Measurements from ENCODE around the gene CYYR1.

The CYYR1 gene

GRCh38 chr21:26572702-26573381 lies at the start of gene CYYR1:
Gene CYYR1, minus strand, starts transcription at chr21:26573286. Its CDS starts 346 bp downstream, at chr21:26572940.
- no peak for DNase-seq

GRCh38 chr21:26617176-26617575 lies 44.1 kb upstream of the CYYR1 start:
- DNase-seq, result no peak

- no peak for DNase-seq
These were observed 41.2 kb upstream of the CYYR1 start for GRCh38 chr21:26614251-26614650.

- no peak for DNase-seq
These were observed 26.2 kb upstream of the CYYR1 start for GRCh38 chr21:26599261-26599660.

- DNase-seq, result no peak
These were observed 24.9 kb upstream of the CYYR1 start for GRCh38 chr21:26597981-26598380.

GRCh38 chr21:26597031-26597430 lies 23.9 kb upstream of the CYYR1 start:
- no peak for DNase-seq

- DNase-seq, result no peak
These were observed 22.9 kb upstream of the CYYR1 start for GRCh38 chr21:26595971-26596370.

GRCh38 chr21:26593800-26594199 lies 20.7 kb upstream of the CYYR1 start:
- no peak for DNase-seq

GRCh38 chr21:26591543-26591942 lies 18.5 kb upstream of the CYYR1 start:
- no peak for DNase-seq

GRCh38 chr21:26588446-26588845 lies 15.4 kb upstream of the CYYR1 start:
- DNase-seq, result no peak

- DNase-seq, result no peak
These were observed 14.7 kb upstream of the CYYR1 start for GRCh38 chr21:26587736-26588201.

GRCh38 chr21:26583769-26584168 lies 10.7 kb upstream of the CYYR1 start:
- no peak for DNase-seq

GRCh38 chr21:26581818-26582217 lies 8.7 kb upstream of the CYYR1 start:
- no peak for DNase-seq

- no peak for DNase-seq
These were observed 897 bp downstream of the CYYR1 start for GRCh38 chr21:26572076-26572701.

GRCh38 chr21:26570203-26570602 lies 2.9 kb downstream of the CYYR1 start:
- DNase-seq, result no peak

GRCh38 chr21:26565546-26565945 lies 7.5 kb downstream of the CYYR1 start:
- DNase-seq, result no peak

- DNase-seq, result no peak
These were observed 8.0 kb downstream of the CYYR1 start for GRCh38 chr21:26565111-26565510.

- DNase-seq, result no peak
These were observed 9.1 kb downstream of the CYYR1 start for GRCh38 chr21:26563856-26564503.

- no peak for DNase-seq
These were observed 12.5 kb downstream of the CYYR1 start for GRCh38 chr21:26560612-26561011.

- no peak for DNase-seq
These were observed 14.0 kb downstream of the CYYR1 start for GRCh38 chr21:26559099-26559498.

GRCh38 chr21:26557106-26557505 lies 16.0 kb downstream of the CYYR1 start:
- peak; percentile 36 for DNase-seq

- no peak for DNase-seq
These were observed 17.4 kb downstream of the CYYR1 start for GRCh38 chr21:26555540-26556146.

- peak; percentile 64 for DNase-seq
These were observed 18.7 kb downstream of the CYYR1 start for GRCh38 chr21:26554365-26554764.

GRCh38 chr21:26553898-26554297 lies 19.2 kb downstream of the CYYR1 start:
- peak; percentile 41 for DNase-seq
